22Rv1 (cell line): Measurements from ENCODE around the gene MDH2.

Experiments
- ZFX ChIP-seq: fragments of 450-650 bp; IDR thresholded peaks from 2 replicates; pipeline ENCODE4 v1.6.1; 2017; ENCODE audit warnings: antibody characterized with exemption, borderline replicate concordance
- TF ChIP-seq, protein P1 (sequence below): fragments of 450-650 bp; IDR thresholded peaks from 2 replicates; pipeline ENCODE4 v1.5.1; 2017; ENCODE audit warnings: mild to moderate bottlenecking

DNA sequence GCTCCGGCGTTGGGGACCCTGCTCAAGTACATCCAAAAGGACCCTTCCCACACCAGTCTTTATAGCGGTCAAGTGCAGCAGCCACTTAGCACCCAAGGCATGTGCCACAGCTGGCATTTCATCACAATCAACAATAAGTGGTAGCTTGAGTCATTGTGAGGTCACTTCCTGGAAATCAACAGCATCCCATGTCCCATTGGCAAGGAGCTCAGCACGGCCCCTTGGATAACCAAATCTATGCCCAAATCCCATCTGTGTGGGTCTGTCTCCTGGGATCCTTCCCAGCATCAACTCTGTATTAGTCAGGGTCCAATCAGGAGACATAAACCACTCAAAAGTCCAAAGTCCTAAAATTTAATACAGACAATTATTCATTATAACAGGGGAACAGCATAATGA, 27.1 kb downstream of the MDH2 start:
- TF ChIP-seq, protein P1, sequence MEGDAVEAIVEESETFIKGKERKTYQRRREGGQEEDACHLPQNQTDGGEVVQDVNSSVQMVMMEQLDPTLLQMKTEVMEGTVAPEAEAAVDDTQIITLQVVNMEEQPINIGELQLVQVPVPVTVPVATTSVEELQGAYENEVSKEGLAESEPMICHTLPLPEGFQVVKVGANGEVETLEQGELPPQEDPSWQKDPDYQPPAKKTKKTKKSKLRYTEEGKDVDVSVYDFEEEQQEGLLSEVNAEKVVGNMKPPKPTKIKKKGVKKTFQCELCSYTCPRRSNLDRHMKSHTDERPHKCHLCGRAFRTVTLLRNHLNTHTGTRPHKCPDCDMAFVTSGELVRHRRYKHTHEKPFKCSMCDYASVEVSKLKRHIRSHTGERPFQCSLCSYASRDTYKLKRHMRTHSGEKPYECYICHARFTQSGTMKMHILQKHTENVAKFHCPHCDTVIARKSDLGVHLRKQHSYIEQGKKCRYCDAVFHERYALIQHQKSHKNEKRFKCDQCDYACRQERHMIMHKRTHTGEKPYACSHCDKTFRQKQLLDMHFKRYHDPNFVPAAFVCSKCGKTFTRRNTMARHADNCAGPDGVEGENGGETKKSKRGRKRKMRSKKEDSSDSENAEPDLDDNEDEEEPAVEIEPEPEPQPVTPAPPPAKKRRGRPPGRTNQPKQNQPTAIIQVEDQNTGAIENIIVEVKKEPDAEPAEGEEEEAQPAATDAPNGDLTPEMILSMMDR, result no peak
- TF ChIP-seq ZFX, result no peak
